PC-9 (cell line): ENCODE results near the gene FOXO3.

Experiments
- EZH2 ChIP-seq: fragments of 200-600 bp; sonication (generic); IDR thresholded peaks from 2 replicates; pipeline ENCODE4 v1.8.0; 2017; ENCODE audit warnings: antibody characterized with exemption, low read depth
- TF ChIP-seq, protein P1 (sequence below): fragments of 200-600 bp; sonication (generic); conservative IDR thresholded peaks from 2 replicates; pipeline ENCODE4 v1.6.1; 2017; ENCODE audit warnings: mixed run types, antibody characterized with exemption, mild to moderate bottlenecking, moderate library complexity

DNA sequence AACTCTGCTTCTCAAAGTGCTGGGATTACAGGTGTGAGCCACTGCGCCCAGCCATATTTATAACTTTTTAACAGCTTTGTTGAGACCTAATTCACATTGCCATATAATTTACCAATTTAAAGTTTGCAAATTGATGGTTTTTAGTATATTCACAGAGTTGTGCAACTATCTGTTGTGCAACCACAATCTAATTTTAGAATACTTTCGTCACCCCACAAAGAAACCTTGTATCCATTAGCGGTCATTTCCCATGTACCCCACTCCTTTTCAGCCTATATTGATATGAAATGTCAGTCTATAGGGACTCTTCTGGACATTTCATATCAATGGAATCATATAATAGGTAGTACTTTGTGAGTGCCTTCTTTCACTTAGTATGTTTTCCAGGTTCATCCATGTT is 55.8 kb downstream of the FOXO3 start:
- TF ChIP-seq, protein P1, sequence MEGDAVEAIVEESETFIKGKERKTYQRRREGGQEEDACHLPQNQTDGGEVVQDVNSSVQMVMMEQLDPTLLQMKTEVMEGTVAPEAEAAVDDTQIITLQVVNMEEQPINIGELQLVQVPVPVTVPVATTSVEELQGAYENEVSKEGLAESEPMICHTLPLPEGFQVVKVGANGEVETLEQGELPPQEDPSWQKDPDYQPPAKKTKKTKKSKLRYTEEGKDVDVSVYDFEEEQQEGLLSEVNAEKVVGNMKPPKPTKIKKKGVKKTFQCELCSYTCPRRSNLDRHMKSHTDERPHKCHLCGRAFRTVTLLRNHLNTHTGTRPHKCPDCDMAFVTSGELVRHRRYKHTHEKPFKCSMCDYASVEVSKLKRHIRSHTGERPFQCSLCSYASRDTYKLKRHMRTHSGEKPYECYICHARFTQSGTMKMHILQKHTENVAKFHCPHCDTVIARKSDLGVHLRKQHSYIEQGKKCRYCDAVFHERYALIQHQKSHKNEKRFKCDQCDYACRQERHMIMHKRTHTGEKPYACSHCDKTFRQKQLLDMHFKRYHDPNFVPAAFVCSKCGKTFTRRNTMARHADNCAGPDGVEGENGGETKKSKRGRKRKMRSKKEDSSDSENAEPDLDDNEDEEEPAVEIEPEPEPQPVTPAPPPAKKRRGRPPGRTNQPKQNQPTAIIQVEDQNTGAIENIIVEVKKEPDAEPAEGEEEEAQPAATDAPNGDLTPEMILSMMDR, result no peak
- no peak for TF ChIP-seq EZH2
